KOPT-K1 (cell line): ENCODE measurements around the gene G0S2.

Experiments used
- H3K27ac ChIP-seq: fragments of 200-600 bp; sonication (generic); 2 replicates; pipeline ENCODE4 v1.5.1; 2016; ENCODE audit warnings: antibody characterized with exemption, mild to moderate bottlenecking, low read depth, low read length; ENCODE audit not compliant: poor library complexity, severe bottlenecking
- H3K36me3 ChIP-seq: fragments of 200-600 bp; sonication (generic); 2 replicates; pipeline ENCODE4 v1.5.1; 2017; ENCODE audit warnings: antibody characterized with exemption, mild to moderate bottlenecking, low read length, moderate library complexity; ENCODE audit not compliant: insufficient read depth
- H3K9me3 ChIP-seq: fragments of 200-600 bp; sonication (generic); 2 replicates; pipeline ENCODE4 v1.5.1; 2017; ENCODE audit warnings: antibody characterized with exemption, low read length, mild to moderate bottlenecking; ENCODE audit not compliant: insufficient read depth, poor library complexity, severe bottlenecking

The G0S2 gene

DNA sequence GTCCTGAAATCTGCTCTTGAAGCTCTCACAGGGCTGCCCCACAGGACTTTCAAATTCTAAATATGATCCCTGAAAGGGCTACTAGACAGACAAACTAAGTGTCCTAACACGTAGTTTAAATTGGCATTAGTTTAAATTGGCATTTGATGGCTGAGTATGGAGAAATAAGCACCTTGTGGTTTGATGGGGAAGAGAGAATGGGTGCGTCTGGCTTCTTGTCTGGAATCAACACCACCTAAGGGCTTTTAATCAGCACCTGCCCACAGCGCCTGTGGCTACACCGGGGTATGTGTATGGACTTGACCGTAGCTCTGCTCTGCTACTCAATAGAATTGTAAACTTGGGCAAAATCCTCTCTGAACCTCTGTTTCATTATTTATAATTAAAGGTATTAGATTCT is 17.3 kb upstream of the G0S2 start:
- Histone ChIP-seq H3K36me3 (no peaks in the 10 kb centered on the region), H3K9me3 (no peaks in the 10 kb centered on the region), H3K27ac (no peak overlapping the region)

DNA sequence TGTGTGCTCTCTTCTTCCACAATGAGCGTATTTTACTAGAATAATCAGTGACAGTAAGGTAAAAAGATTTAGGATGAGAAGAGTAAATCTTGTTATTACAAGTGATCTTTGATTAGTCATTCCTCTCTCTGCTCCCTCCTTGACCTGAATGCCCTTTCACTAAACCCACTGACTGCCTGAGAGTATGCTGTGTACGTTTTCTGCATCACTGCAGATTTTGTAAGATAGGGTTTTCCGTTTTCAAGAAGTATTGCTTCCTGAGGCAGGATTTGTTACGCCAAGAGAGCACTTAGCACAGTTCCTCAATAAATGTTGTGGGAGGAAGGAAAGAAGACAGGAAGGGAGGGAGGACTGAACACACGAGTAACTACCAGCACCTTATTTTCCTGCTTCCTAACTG is 15.3 kb upstream of the G0S2 start:
- Histone ChIP-seq H3K9me3 (no peaks in the 10 kb centered on the region), H3K27ac (no peak overlapping the region), H3K36me3 (no peaks in the 10 kb centered on the region)

DNA sequence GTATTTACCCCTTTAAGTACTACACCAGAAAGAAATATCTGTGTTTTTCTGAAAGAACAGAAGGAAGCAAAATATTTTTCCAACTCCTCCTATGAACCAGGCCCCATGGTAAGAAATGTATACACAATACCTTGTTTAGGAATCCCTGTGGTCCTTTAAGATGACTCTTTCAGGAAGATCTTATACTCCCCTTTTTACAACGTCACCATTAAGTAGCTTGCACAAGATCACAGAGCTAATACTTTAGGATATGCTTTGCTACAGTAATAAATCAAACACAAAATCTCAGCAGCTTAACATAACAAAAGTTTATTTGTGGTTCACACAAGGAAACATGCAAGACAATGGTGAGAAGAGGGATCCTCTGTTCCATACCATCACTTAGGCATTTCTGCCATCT is 14.1 kb upstream of the G0S2 start:
- Histone ChIP-seq H3K27ac (no peak overlapping the region), H3K36me3 (no peaks in the 10 kb centered on the region), H3K9me3 (no peaks in the 10 kb centered on the region)

DNA sequence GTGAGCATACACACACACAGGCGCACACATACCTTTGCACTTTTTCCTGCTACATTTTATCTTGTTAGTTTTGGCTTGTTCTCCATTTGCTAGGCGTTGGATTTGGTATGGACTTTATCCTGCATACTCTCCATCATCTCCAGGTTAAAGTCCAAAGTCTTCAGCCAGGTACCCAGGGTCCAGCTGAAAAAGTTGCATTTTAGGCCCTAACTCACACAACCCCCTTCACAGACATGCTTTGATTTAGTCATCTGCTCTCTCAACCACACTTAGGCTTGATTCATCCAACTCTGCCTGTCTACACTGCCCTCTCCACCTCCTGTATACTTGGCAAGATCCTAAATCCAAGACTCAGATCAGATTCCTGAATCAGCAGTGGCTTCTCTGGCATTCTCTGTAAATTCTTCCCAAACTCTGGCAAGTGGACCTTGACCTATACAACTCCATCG is 12.3 kb upstream of the G0S2 start:
- H3K36me3 ChIP-seq = no peaks in the 10 kb centered on the region
- no peaks in the 10 kb centered on the region for H3K9me3 ChIP-seq
- H3K27ac ChIP-seq = no peak overlapping the region

DNA sequence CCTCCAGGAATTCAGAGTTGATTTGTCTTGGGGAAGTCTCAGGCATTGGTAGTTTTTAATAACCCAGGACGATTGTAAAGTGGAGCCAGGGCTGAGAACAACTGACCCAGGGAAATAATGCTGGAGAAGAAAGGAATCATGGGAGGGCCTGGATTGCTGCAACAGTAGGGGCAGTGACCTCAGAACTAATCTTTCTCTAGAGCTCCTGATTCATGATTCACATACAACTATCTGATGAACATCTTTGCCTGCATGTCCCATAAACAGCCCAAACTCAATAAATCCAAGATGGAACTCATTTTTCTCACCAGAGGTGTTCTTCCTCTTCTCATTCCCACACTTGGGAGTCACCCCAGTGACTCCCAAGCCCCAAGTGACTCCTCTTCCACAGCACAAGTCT is 8.1 kb upstream of the G0S2 start:
- H3K36me3 ChIP-seq = no peaks in the 10 kb centered on the region
- H3K27ac ChIP-seq = no peak overlapping the region
- H3K9me3 ChIP-seq = no peaks in the 10 kb centered on the region

DNA sequence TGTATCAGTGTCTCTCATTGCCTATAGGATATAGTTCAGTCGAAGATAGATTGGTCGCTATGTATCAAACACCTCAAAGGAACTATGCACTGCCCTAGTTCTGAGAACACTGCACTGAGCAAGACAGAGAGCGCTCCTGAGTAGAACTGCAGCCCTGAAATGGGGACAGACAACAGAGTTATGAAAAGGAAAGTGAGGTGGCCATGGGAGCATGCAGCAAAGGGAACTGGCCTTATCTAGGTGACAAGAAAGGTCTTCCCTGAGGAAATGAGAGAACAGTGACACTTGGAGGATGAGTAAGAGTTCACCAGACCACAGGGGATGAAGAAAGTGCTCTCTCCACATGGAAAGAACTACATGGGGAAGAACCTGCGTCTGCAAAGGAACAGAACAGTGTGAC is 7.5 kb upstream of the G0S2 start:
- Histone ChIP-seq H3K36me3 (no peaks in the 10 kb centered on the region), H3K27ac (no peak overlapping the region), H3K9me3 (no peaks in the 10 kb centered on the region)

DNA sequence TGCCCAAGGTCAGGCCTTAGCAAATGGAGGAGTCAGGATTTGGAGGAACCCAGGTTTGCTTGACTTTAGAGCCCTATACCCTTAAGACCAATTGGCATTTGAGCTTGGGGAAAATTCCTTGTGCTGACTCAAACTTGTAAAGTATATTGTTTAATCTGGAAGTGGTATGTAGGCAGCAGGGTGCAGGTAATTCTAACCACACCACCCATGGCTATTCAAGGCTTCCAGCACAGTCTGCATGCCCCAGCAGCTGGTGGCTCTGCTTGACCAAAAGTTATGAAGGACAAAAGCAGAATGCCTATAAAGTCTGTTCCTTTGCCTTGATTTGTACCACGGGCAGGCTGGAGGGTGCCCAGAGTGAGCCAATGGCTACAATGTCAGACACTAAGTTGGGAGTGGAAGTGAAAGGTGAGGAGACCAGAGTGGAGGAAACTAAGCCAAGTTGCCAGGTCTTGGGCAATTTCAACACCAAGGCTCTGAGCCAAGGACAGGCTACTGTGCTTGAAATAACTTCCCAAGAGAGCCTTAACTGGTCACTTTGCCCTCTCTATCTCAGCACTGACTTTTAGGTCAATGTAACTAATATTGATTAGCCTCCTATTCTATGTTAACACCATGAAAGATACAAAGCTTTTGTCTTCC is 4.7 kb upstream of the G0S2 start:
- H3K27ac ChIP-seq = no peak overlapping the region
- H3K36me3 ChIP-seq = no peaks in the 10 kb centered on the region
- no peaks in the 10 kb centered on the region for H3K9me3 ChIP-seq

DNA sequence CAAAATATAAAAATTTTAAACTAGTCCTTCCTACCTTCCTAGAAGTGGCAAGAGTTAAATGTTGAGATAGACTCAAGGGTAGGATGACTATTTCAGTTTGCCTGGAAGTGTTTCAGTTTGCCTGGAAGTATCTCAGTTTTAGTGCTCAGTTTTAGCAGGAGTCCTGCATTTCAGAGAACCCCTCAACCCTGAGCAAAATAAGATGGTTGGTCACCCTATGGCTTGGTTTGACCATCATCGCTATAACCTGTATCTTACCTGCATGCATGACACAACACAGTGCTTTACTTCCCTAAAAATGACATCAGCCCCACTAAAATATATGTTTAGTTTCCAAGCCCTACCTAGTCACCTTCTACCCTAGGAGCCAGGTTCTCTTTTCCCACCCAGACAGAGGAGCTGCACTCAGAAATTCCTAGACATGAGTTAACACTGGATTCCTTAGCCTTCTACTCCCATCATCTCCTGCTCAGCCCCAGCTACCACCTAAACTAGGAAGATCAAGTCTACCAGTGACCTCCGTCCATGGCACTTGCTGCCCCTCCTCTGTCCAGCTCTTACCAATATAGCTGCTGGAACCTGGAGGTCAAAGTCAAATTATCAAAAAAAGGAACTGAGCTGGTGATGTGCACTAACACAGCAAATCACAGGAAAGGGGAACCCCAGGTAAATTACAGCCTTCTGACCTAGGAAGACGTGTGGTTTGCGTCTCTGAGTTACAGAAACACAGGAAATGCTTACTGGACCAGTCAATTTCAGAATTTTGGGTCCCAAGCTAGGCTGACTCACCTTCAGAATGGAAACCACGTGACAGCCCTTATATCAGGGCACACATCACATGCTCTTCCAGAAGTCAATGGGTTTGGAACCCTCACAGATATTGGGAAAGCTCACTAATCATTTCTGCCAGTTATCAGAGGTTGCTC is 2.2 kb upstream of the G0S2 start:
- H3K27ac ChIP-seq = no peak overlapping the region
- H3K9me3 ChIP-seq = no peaks in the 10 kb centered on the region
- no peaks in the 10 kb centered on the region for H3K36me3 ChIP-seq

DNA sequence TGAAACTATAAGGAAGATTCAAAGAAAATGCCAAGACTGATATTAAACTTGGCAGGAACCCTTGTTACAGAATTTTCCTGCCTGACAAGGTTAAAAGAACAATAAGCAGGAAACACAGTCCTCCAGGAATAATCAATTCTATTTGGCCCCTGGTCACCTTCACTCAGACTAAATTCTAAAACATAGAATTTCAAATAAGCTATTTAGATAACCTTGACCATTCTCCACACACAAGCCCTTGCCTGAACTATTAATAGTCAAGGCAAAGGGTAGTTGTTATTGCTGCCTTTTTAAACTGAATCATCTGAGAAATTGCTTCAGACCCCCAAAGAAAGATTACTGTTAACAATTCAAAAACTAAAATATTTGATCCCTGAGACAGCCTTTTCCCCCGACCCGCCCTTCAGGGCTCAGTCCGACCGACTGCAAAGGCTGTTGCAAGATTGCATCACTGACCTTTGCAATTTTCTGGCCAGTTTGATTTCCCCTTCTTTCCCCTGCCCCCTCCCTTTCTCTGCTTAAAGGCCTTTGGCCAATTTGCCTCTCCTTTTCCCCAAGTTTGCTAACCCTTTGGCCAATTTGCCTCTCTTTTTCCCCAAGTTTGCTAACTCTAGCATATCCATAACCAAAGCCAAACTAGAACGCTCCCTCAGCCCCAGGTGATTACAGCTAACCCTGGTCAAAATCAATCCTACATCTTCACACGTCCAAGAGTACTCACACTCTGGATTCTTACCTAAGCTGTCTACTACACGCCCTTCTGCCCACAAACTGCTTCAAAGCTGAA is 1.4 kb upstream of the G0S2 start:
- Histone ChIP-seq H3K9me3 (no peaks in the 10 kb centered on the region), H3K36me3 (no peaks in the 10 kb centered on the region), H3K27ac (no peak overlapping the region)

DNA sequence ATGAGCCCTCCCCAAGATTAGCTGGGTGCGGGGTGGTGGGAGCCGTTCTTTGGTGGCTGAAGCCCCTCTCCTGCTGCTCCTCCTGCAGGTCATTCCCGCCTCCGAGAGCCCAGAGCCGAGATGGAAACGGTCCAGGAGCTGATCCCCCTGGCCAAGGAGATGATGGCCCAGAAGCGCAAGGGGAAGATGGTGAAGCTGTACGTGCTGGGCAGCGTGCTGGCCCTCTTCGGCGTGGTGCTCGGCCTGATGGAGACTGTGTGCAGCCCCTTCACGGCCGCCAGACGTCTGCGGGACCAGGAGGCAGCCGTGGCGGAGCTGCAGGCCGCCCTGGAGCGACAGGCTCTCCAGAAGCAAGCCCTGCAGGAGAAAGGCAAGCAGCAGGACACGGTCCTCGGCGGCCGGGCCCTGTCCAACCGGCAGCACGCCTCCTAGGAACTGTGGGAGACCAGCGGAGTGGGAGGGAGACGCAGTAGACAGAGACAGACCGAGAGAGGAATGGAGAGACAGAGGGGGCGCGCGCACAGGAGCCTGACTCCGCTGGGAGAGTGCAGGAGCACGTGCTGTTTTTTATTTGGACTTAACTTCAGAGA is 448 bp downstream of the G0S2 start:
- H3K9me3 ChIP-seq = no peaks in the 10 kb centered on the region
- H3K27ac ChIP-seq = no peak overlapping the region
- no peaks in the 10 kb centered on the region for H3K36me3 ChIP-seq

DNA sequence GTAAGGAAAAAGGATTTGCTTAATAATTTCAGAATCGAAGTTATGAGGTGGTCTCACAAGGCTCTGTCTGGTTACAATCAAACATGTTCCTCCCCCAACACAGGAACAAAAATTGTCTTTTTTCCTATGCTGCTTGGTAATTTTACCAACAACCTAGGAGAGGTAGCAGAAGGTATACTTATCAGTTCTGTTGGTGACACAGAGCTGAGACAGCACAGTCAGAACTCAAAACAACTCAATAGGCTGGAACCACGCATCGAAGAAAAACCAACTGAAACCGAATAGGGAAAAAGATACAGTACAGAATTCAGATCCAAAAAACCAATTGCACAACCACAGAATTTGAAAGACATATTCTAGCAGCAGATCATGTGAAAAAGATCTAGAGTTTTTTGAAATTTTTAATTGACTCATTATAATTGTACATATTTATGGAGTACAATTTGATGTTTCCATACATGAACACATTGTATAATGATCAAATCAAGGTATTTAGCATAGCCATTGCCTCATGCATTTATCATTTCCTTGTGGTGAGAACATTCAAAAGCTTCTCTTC is 3.8 kb downstream of the G0S2 start:
- no peak overlapping the region for H3K27ac ChIP-seq
- H3K36me3 ChIP-seq = no peaks in the 10 kb centered on the region
- no peaks in the 10 kb centered on the region for H3K9me3 ChIP-seq

DNA sequence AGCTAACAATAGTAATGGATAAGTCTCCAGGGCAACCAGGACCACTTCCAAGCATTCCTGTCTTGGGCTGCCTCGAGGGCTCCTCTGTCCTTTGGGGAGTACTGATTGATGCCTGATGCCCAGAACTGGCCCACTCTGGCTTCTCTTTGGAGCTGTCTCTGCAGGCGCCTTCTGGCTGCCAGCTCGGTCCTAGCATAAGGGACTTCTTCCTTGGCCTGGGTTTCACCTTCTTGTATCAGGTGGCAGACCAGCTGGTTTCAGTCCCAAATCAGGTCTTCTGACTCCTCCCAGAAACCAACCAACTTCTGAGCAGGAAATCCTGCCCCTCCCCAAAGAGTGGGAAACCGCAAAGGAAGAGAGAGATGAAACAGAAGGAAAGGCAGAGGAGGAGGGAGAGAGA is 10.6 kb downstream of the G0S2 start:
- Histone ChIP-seq H3K27ac (no peak overlapping the region), H3K9me3 (no peaks in the 10 kb centered on the region), H3K36me3 (no peaks in the 10 kb centered on the region)

DNA sequence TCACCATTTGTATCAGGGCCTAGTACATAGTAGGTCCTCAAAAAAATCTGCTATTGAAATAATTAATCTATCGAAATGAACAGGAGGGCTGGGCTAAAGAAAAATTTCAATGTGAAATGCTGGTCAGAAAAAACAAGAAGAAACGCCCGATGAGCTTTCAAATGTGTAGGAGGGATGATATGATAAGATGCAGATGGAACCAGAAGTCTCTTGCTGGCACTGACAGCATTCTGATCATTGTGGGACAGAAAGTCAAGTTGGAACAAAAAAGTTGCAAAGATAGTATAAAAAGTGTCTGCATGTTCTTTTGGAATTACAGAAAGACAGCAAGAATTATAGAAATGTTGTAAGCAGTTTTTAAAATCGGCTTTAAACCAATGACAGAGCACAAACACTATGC is 11.1 kb downstream of the G0S2 start:
- Histone ChIP-seq H3K36me3 (no peaks in the 10 kb centered on the region), H3K9me3 (no peaks in the 10 kb centered on the region), H3K27ac (no peak overlapping the region)

DNA sequence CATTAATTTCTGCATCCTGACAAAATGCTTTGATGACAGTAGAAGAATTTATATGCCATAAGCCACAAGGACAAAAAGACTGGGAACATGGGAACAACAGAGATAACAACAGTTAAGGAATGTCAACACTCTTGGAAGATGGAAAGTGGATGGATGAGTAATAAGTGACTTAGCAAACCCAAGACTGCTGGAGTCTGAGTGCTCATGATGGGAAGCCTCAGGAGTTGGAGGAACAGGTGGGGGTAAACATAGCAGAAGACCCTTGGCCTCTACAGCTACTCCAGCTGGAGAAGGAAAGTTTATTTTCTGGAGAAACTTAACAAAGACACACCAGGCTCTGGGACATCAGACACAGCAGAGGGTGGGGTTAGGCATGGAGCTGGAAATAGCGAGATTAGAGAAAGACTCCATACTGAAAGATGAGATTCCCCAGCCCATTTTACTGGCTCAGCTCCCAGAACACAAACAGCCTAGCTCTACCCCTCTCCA is 13.6 kb downstream of the G0S2 start:
- Histone ChIP-seq H3K36me3 (no peaks in the 10 kb centered on the region), H3K27ac (no peak overlapping the region)

More for the DNA sequence above, 13.6 kb downstream of the G0S2 start:
- no peaks in the 10 kb centered on the region for H3K9me3 ChIP-seq
